WTC11 (cell line): ENCODE results near the gene SHISAL1. TPM values are rescaled to one million over a fixed set of nuclear protein-coding genes. Genes with fewer than 3 reads are reported as not detected.

Source experiments
- ATAC-seq: fragments of 200-7000 bp; cut with Tn5 transposase; 2 replicates; pipeline ENCODE4 v1.10.0; 2021; ENCODE audit warnings: mild to moderate bottlenecking, moderate library complexity
- CTCF ChIA-PET: fragments of 300-600 bp; sonication (Branson Sonifier 250); formaldehyde crosslinking; loops from one replicate; lab custom pipeline; 2021; ENCODE audit warnings: antibody characterized with exemption; lab: Charles Lee
- POLR2A ChIA-PET: fragments of 350-600 bp; sonication (Branson Sonifier 250); formaldehyde crosslinking; loops from one replicate; lab custom pipeline; 2021; ENCODE audit warnings: antibody characterized with exemption; lab: Charles Lee
- DNase-seq: peaks from one replicate; pipeline ENCODE4 v3.0.0; 2021; ENCODE audit warnings: low spot score
- H3K27ac Mint-ChIP-seq: 2 replicates; pipeline ENCODE4 v1.8.0; 2021; ENCODE audit warnings: mixed read lengths
- H3K27me3 Mint-ChIP-seq: 2 replicates; pipeline ENCODE4 v1.8.0; 2021; ENCODE audit warnings: low read depth, mild to moderate bottlenecking, moderate library complexity, mixed read lengths
- H3K36me3 Mint-ChIP-seq: 2 replicates; pipeline ENCODE4 v1.8.0; 2021; ENCODE audit warnings: mixed read lengths
- H3K4me1 Mint-ChIP-seq: 2 replicates; pipeline ENCODE4 v1.8.0; 2022; ENCODE audit warnings: mixed read lengths
- H3K4me3 Mint-ChIP-seq: 2 replicates; pipeline ENCODE4 v1.8.0; 2021; ENCODE audit warnings: mild to moderate bottlenecking, moderate library complexity, mixed read lengths
- H3K9me3 Mint-ChIP-seq: 2 replicates; pipeline ENCODE4 v1.8.0; 2021; ENCODE audit warnings: mixed read lengths
- FOXK1 ChIP-seq: sonication (generic); formaldehyde crosslinking; IDR thresholded peaks from 2 replicates; pipeline ENCODE4 v1.8.0; 2022; ENCODE audit warnings: mild to moderate bottlenecking, moderate library complexity, missing genetic modification reagents
- IRF2 ChIP-seq: sonication (generic); formaldehyde crosslinking; IDR thresholded peaks from 2 replicates; pipeline ENCODE4 v1.8.0; 2022; ENCODE audit warnings: low read depth, missing genetic modification reagents, borderline replicate concordance
- MXD4 ChIP-seq: fragments of 250-450 bp; sonication (Bioruptor Pico); IDR thresholded peaks from 2 replicates; pipeline ENCODE4 v1.8.0; 2021; ENCODE audit warnings: mild to moderate bottlenecking, moderate library complexity, borderline replicate concordance
- MYBL2 ChIP-seq: sonication (generic); formaldehyde crosslinking; IDR thresholded peaks from 2 replicates; pipeline ENCODE4 v1.8.1; 2023; ENCODE audit warnings: mild to moderate bottlenecking, moderate library complexity, missing genetic modification reagents
- NFATC4 ChIP-seq: fragments of 250-450 bp; sonication (Bioruptor Pico); IDR thresholded peaks from 2 replicates; pipeline ENCODE4 v1.9.0; 2021; ENCODE audit warnings: mild to moderate bottlenecking
- NFE2L1 ChIP-seq: sonication (generic); formaldehyde crosslinking; IDR thresholded peaks from 2 replicates; pipeline ENCODE4 v1.8.1; 2023; ENCODE audit warnings: missing genetic modification reagents
- NR2C2 ChIP-seq: sonication (generic); formaldehyde crosslinking; IDR thresholded peaks from 2 replicates; pipeline ENCODE4 v1.8.0; 2022; ENCODE audit warnings: mild to moderate bottlenecking, missing genetic modification reagents
- OVOL2 ChIP-seq: fragments of 250-450 bp; sonication (Bioruptor Pico); IDR thresholded peaks from 2 replicates; pipeline ENCODE4 v1.9.0; 2021; ENCODE audit warnings: mild to moderate bottlenecking, borderline replicate concordance
- PRRX2 ChIP-seq: fragments of 250-450 bp; sonication (Bioruptor Pico); IDR thresholded peaks from 2 replicates; pipeline ENCODE4 v1.8.0; 2021; ENCODE audit warnings: mild to moderate bottlenecking
- SOX15 ChIP-seq: fragments of 250-450 bp; sonication (Bioruptor Pico); IDR thresholded peaks from 2 replicates; pipeline ENCODE4 v1.9.0; 2021; ENCODE audit warnings: mild to moderate bottlenecking
- SP1 ChIP-seq: sonication (generic); formaldehyde crosslinking; conservative IDR thresholded peaks from 2 replicates; pipeline ENCODE4 v1.8.1; 2022; ENCODE audit warnings: missing genetic modification reagents
- ZNF121 ChIP-seq: sonication (generic); formaldehyde crosslinking; IDR thresholded peaks from 2 replicates; pipeline ENCODE4 v1.8.0; 2023; ENCODE audit warnings: missing genetic modification reagents
- ZNF423 ChIP-seq: fragments of 250-450 bp; sonication (Bioruptor Pico); IDR thresholded peaks from 2 replicates; pipeline ENCODE4 v2.1.2; 2022; ENCODE audit warnings: mild to moderate bottlenecking, moderate library complexity
- total RNA-seq: library from RNA; stranded (reverse); gene quantifications from 3 replicates; pipeline ENCODE4 v1.2.3, GENCODE V29; 2021
- TF ChIP-seq, protein P1 (sequence below): fragments of 250-450 bp; sonication (Bioruptor Pico); IDR thresholded peaks from 2 replicates; pipeline ENCODE4 v1.8.0; 2021; ENCODE audit warnings: mild to moderate bottlenecking
- TF ChIP-seq, protein P2 (sequence below): sonication (generic); formaldehyde crosslinking; IDR thresholded peaks from 2 replicates; pipeline ENCODE4 v1.8.0; 2022; ENCODE audit warnings: mild to moderate bottlenecking, missing genetic modification reagents
- TF ChIP-seq, protein P3 (sequence below): sonication (generic); formaldehyde crosslinking; IDR thresholded peaks from 2 replicates; pipeline ENCODE4 v1.8.0; 2022; ENCODE audit warnings: missing genetic modification reagents
- TF ChIP-seq, protein P4 (sequence below): sonication (generic); formaldehyde crosslinking; IDR thresholded peaks from 2 replicates; pipeline ENCODE4 v1.8.1; 2022; ENCODE audit warnings: mild to moderate bottlenecking, missing genetic modification reagents, moderate library complexity, borderline replicate concordance
- TF ChIP-seq, protein P5 (sequence below): sonication (generic); formaldehyde crosslinking; IDR thresholded peaks from 2 replicates; pipeline ENCODE4 v1.8.1; 2023; ENCODE audit warnings: mild to moderate bottlenecking, missing genetic modification reagents
- TF ChIP-seq, protein P6 (sequence below): sonication (generic); formaldehyde crosslinking; IDR thresholded peaks from 2 replicates; pipeline ENCODE4 v1.8.1; 2023; ENCODE audit warnings: mild to moderate bottlenecking, missing genetic modification reagents

The SHISAL1 gene
- total RNA-seq, 1 experiment from 2014 or later = 2.7 TPM

DNA sequence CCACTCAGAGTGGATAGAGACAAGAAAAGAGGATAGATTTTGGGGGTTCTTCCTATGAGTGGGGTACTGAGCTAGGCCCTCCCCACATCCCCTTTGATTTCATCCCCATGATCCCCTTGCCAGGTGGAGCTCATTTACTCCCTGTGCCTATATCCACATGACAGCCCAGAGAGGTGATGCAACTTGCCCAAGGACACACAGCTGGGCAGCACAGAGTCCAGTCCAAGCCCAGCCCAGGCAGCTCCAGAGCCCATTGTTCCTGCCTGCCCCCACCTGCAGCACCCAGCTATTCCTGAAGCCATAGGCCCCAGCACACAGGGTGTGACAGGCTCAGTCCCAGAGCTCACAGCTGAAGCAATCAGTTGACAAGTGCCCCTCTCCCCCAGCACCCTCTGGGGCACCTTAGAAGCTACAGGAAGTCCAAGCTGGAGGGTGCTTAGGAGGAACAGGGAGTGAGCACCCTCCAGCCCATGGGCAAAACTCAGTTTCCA lies 41.7 kb downstream of the SHISAL1 start (continued):
- TF ChIP-seq, protein P1, sequence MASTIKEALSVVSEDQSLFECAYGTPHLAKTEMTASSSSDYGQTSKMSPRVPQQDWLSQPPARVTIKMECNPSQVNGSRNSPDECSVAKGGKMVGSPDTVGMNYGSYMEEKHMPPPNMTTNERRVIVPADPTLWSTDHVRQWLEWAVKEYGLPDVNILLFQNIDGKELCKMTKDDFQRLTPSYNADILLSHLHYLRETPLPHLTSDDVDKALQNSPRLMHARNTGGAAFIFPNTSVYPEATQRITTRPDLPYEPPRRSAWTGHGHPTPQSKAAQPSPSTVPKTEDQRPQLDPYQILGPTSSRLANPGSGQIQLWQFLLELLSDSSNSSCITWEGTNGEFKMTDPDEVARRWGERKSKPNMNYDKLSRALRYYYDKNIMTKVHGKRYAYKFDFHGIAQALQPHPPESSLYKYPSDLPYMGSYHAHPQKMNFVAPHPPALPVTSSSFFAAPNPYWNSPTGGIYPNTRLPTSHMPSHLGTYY (CRISPR knock-in tag) = no peak
- TF ChIP-seq, protein P2, sequence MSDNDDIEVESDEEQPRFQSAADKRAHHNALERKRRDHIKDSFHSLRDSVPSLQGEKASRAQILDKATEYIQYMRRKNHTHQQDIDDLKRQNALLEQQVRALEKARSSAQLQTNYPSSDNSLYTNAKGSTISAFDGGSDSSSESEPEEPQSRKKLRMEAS (CRISPR knock-in tag) = no peak

DNA sequence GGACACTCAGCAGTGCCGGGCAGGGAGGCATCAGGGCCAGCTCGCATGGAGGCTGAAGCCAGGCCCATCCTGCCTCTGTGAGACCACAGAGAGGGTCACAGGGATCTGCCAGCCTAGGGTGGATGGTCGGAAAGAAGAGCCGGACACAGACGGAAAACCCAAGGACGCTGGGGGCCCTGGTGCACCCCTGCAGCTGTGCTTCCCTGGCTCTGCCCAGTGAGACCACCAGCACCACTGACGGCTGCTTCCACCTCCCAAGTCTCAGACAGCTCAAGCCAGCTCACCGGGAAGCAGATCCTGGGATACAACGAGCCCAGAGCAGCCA lies 42.2 kb downstream of the SHISAL1 start:
- CTCF ChIA-PET = interaction anchor here (1.0 to 1.5 kb wide), 3 partner anchors 15 to 277 kb away, joined by 3 to 4 read pairs (median 3); no protein-coding TSS in a partner anchor
- POLR2A ChIA-PET = no interaction called here
- DNase-seq (no peak), ATAC-seq (no peak)
- no peaks in the 10 kb centered on the region for H3K36me3 Mint-ChIP-seq
- no peaks in the 10 kb centered on the region for H3K27me3 Mint-ChIP-seq
- TF ChIP-seq, protein P3, sequence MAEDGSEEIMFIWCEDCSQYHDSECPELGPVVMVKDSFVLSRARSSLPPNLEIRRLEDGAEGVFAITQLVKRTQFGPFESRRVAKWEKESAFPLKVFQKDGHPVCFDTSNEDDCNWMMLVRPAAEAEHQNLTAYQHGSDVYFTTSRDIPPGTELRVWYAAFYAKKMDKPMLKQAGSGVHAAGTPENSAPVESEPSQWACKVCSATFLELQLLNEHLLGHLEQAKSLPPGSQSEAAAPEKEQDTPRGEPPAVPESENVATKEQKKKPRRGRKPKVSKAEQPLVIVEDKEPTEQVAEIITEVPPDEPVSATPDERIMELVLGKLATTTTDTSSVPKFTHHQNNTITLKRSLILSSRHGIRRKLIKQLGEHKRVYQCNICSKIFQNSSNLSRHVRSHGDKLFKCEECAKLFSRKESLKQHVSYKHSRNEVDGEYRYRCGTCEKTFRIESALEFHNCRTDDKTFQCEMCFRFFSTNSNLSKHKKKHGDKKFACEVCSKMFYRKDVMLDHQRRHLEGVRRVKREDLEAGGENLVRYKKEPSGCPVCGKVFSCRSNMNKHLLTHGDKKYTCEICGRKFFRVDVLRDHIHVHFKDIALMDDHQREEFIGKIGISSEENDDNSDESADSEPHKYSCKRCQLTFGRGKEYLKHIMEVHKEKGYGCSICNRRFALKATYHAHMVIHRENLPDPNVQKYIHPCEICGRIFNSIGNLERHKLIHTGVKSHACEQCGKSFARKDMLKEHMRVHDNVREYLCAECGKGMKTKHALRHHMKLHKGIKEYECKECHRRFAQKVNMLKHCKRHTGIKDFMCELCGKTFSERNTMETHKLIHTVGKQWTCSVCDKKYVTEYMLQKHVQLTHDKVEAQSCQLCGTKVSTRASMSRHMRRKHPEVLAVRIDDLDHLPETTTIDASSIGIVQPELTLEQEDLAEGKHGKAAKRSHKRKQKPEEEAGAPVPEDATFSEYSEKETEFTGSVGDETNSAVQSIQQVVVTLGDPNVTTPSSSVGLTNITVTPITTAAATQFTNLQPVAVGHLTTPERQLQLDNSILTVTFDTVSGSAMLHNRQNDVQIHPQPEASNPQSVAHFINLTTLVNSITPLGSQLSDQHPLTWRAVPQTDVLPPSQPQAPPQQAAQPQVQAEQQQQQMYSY (CRISPR knock-in tag) = no peak
- no peak for TF ChIP-seq NFATC4
- TF ChIP-seq PRRX2 (CRISPR knock-in tag) = no peak
- no peak for TF ChIP-seq ZNF121 (CRISPR knock-in tag)
- no peak for TF ChIP-seq MXD4 (CRISPR knock-in tag)
- TF ChIP-seq, protein P4, sequence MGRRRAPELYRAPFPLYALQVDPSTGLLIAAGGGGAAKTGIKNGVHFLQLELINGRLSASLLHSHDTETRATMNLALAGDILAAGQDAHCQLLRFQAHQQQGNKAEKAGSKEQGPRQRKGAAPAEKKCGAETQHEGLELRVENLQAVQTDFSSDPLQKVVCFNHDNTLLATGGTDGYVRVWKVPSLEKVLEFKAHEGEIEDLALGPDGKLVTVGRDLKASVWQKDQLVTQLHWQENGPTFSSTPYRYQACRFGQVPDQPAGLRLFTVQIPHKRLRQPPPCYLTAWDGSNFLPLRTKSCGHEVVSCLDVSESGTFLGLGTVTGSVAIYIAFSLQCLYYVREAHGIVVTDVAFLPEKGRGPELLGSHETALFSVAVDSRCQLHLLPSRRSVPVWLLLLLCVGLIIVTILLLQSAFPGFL (CRISPR knock-in tag) = no peak
- TF ChIP-seq SOX15 (CRISPR knock-in tag) = no peak
- no peak for TF ChIP-seq SP1 (CRISPR knock-in tag)
- TF ChIP-seq, protein P5, sequence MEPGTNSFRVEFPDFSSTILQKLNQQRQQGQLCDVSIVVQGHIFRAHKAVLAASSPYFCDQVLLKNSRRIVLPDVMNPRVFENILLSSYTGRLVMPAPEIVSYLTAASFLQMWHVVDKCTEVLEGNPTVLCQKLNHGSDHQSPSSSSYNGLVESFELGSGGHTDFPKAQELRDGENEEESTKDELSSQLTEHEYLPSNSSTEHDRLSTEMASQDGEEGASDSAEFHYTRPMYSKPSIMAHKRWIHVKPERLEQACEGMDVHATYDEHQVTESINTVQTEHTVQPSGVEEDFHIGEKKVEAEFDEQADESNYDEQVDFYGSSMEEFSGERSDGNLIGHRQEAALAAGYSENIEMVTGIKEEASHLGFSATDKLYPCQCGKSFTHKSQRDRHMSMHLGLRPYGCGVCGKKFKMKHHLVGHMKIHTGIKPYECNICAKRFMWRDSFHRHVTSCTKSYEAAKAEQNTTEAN (CRISPR knock-in tag) = no peak
- no peak for TF ChIP-seq MYBL2 (CRISPR knock-in tag)
- TF ChIP-seq, protein P2 (CRISPR knock-in tag) = no peak
- no peak for TF ChIP-seq NFE2L1 (CRISPR knock-in tag)
- TF ChIP-seq ZNF423 (CRISPR knock-in tag) = no peak
- no peak for TF ChIP-seq FOXK1 (CRISPR knock-in tag)
- no peak for TF ChIP-seq IRF2
- TF ChIP-seq OVOL2 (CRISPR knock-in tag) = no peak
- no peak for TF ChIP-seq NR2C2 (CRISPR knock-in tag)
- TF ChIP-seq, protein P6, sequence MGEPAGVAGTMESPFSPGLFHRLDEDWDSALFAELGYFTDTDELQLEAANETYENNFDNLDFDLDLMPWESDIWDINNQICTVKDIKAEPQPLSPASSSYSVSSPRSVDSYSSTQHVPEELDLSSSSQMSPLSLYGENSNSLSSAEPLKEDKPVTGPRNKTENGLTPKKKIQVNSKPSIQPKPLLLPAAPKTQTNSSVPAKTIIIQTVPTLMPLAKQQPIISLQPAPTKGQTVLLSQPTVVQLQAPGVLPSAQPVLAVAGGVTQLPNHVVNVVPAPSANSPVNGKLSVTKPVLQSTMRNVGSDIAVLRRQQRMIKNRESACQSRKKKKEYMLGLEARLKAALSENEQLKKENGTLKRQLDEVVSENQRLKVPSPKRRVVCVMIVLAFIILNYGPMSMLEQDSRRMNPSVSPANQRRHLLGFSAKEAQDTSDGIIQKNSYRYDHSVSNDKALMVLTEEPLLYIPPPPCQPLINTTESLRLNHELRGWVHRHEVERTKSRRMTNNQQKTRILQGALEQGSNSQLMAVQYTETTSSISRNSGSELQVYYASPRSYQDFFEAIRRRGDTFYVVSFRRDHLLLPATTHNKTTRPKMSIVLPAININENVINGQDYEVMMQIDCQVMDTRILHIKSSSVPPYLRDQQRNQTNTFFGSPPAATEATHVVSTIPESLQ (CRISPR knock-in tag) = no peak
- H3K4me3 Mint-ChIP-seq = no peak overlapping the region
- peak overlapping the region; percentile 23; the same call in 1 of the 2 replicates for H3K27ac Mint-ChIP-seq
- H3K4me1 Mint-ChIP-seq = peaks cover 19% of the 10 kb centered on the region
- H3K9me3 Mint-ChIP-seq = no peaks in the 10 kb centered on the region
